Measurements from ENCODE around the gene TMEM192.
"Not testable (repeated sequence)": the region's sequence is repeated elsewhere in the genome, so short reads cannot be mapped to it uniquely, and the experiment has no call there.

The TMEM192 gene

GRCh38 chr4:165112368-165113121 is at the start of gene TMEM192:
Gene TMEM192, minus strand, starts transcription at chr4:165112860. Its CDS starts 87 bp downstream, at chr4:165112773.
- intact Hi-C loops (cut with micrococcal nuclease), result loop anchor here (1.0 to 5.0 kb wide), 4 partner anchors 18 to 1945 kb away; partner anchors contain the start of genes MSMO1 and NAF1
- H3K27ac Mint-ChIP-seq, result peak within 1 kb of the TSS; percentile 95
- H3K36me3 Mint-ChIP-seq (ENCODE audit: low read depth), result peaks cover 24% of the 10 kb centered on the region
- peak within 1 kb of the TSS; percentile 99 for H3K4me3 Mint-ChIP-seq
- peaks cover 8% of the 10 kb centered on the region for H3K4me1 Mint-ChIP-seq (ENCODE audit: low read depth)
- H3K9me3 Mint-ChIP-seq, result no peaks in the 10 kb centered on the region
- H3K27me3 Mint-ChIP-seq, result peaks cover 13% of the 10 kb centered on the region

- no peaks in the 10 kb centered on the region for H3K4me1 Mint-ChIP-seq (ENCODE audit: low read depth)
- no peak overlapping the region for H3K4me3 Mint-ChIP-seq
- peaks cover 16% of the 10 kb centered on the region for H3K9me3 Mint-ChIP-seq
- no peaks in the 10 kb centered on the region for H3K36me3 Mint-ChIP-seq (ENCODE audit: low read depth)
- H3K27ac Mint-ChIP-seq, result no peak overlapping the region
- intact Hi-C loops (cut with micrococcal nuclease), result no loop called here
- H3K27me3 Mint-ChIP-seq, result no peaks in the 10 kb centered on the region
Measured at GRCh38 chr4:165158762-165159161, 46.1 kb upstream of the TMEM192 start.

- Mint-ChIP-seq H3K27me3 (no peaks in the 10 kb centered on the region), H3K27ac (no peak overlapping the region), H3K4me3 (no peak overlapping the region), H3K4me1 (ENCODE audit: low read depth) (no peaks in the 10 kb centered on the region), H3K36me3 (ENCODE audit: low read depth) (no peaks in the 10 kb centered on the region), H3K9me3 (peaks cover 16% of the 10 kb centered on the region)
- intact Hi-C loops (cut with micrococcal nuclease), result no loop called here
Measured at GRCh38 chr4:165156906-165157305, 44.2 kb upstream of the TMEM192 start.

- Mint-ChIP-seq H3K9me3 (peaks cover 16% of the 10 kb centered on the region), H3K4me3 (no peak overlapping the region), H3K27me3 (no peaks in the 10 kb centered on the region), H3K4me1 (ENCODE audit: low read depth) (no peaks in the 10 kb centered on the region), H3K36me3 (ENCODE audit: low read depth) (no peaks in the 10 kb centered on the region), H3K27ac (no peak overlapping the region)
- intact Hi-C loops (cut with micrococcal nuclease), result no loop called here
Measured at GRCh38 chr4:165154482-165154881, 41.8 kb upstream of the TMEM192 start.

GRCh38 chr4:165152527-165152926 is 39.9 kb upstream of the TMEM192 start:
- Mint-ChIP-seq H3K36me3 (ENCODE audit: low read depth) (no peaks in the 10 kb centered on the region), H3K4me1 (ENCODE audit: low read depth) (no peaks in the 10 kb centered on the region), H3K27me3 (no peaks in the 10 kb centered on the region), H3K9me3 (peaks cover 12% of the 10 kb centered on the region), H3K4me3 (no peak overlapping the region), H3K27ac (no peak overlapping the region)
- intact Hi-C loops (cut with micrococcal nuclease), result no loop called here

GRCh38 chr4:165151734-165152133 is 39.1 kb upstream of the TMEM192 start:
- no peak overlapping the region for H3K27ac Mint-ChIP-seq
- peaks cover 4% of the 10 kb centered on the region for H3K9me3 Mint-ChIP-seq
- H3K4me3 Mint-ChIP-seq, result no peak overlapping the region
- H3K27me3 Mint-ChIP-seq, result no peaks in the 10 kb centered on the region
- no peaks in the 10 kb centered on the region for H3K36me3 Mint-ChIP-seq (ENCODE audit: low read depth)
- intact Hi-C loops (cut with micrococcal nuclease), result no loop called here
- H3K4me1 Mint-ChIP-seq (ENCODE audit: low read depth), result no peaks in the 10 kb centered on the region

- Mint-ChIP-seq H3K36me3 (ENCODE audit: low read depth) (no peaks in the 10 kb centered on the region), H3K4me1 (ENCODE audit: low read depth) (no peaks in the 10 kb centered on the region), H3K27me3 (no peaks in the 10 kb centered on the region), H3K27ac (no peak overlapping the region), H3K9me3 (no peaks in the 10 kb centered on the region), H3K4me3 (no peak overlapping the region)
- intact Hi-C loops (cut with micrococcal nuclease), result no loop called here
Measured at GRCh38 chr4:165150545-165150944, 37.9 kb upstream of the TMEM192 start.

GRCh38 chr4:165138843-165139242 is 26.2 kb upstream of the TMEM192 start:
- no peak overlapping the region for H3K27ac Mint-ChIP-seq
- intact Hi-C loops (cut with micrococcal nuclease), result no loop called here
- no peaks in the 10 kb centered on the region for H3K36me3 Mint-ChIP-seq (ENCODE audit: low read depth)
- H3K4me3 Mint-ChIP-seq, result no peak overlapping the region
- no peaks in the 10 kb centered on the region for H3K27me3 Mint-ChIP-seq
- no peaks in the 10 kb centered on the region for H3K9me3 Mint-ChIP-seq
- H3K4me1 Mint-ChIP-seq (ENCODE audit: low read depth), result peaks cover 12% of the 10 kb centered on the region

GRCh38 chr4:165137205-165137604 is 24.5 kb upstream of the TMEM192 start:
- no peak overlapping the region for H3K27ac Mint-ChIP-seq
- intact Hi-C loops (cut with micrococcal nuclease), result no loop called here
- peaks cover 25% of the 10 kb centered on the region for H3K4me1 Mint-ChIP-seq (ENCODE audit: low read depth)
- no peaks in the 10 kb centered on the region for H3K9me3 Mint-ChIP-seq
- H3K4me3 Mint-ChIP-seq, result no peak overlapping the region
- no peaks in the 10 kb centered on the region for H3K36me3 Mint-ChIP-seq (ENCODE audit: low read depth)
- H3K27me3 Mint-ChIP-seq, result no peaks in the 10 kb centered on the region

- Mint-ChIP-seq H3K27me3 (no peaks in the 10 kb centered on the region), H3K4me3 (no peak overlapping the region), H3K27ac (no peak overlapping the region), H3K9me3 (no peaks in the 10 kb centered on the region), H3K36me3 (ENCODE audit: low read depth) (no peaks in the 10 kb centered on the region), H3K4me1 (ENCODE audit: low read depth) (peaks cover 25% of the 10 kb centered on the region)
- intact Hi-C loops (cut with micrococcal nuclease), result no loop called here
Measured at GRCh38 chr4:165136529-165136928, 23.9 kb upstream of the TMEM192 start.

- Mint-ChIP-seq H3K9me3 (no peaks in the 10 kb centered on the region), H3K27me3 (no peaks in the 10 kb centered on the region), H3K4me3 (no peak overlapping the region), H3K4me1 (ENCODE audit: low read depth) (peaks cover 25% of the 10 kb centered on the region), H3K36me3 (ENCODE audit: low read depth) (no peaks in the 10 kb centered on the region), H3K27ac (peak overlapping the region; percentile 10)
- intact Hi-C loops (cut with micrococcal nuclease), result loop anchor here (5.0 kb wide), 3 partner anchors 74 to 209 kb away; partner anchors contain the start of genes KLHL2 and MSMO1
Measured at GRCh38 chr4:165133150-165133549, 20.5 kb upstream of the TMEM192 start.

- intact Hi-C loops (cut with micrococcal nuclease), result loop anchor here (1.0 to 5.0 kb wide), 5 partner anchors 19 to 333 kb away; partner anchors contain the start of genes KLHL2, MSMO1 and TMEM192
- Mint-ChIP-seq H3K4me1 (ENCODE audit: low read depth) (peaks cover 25% of the 10 kb centered on the region), H3K4me3 (no peak overlapping the region), H3K9me3 (no peaks in the 10 kb centered on the region), H3K36me3 (ENCODE audit: low read depth) (no peaks in the 10 kb centered on the region), H3K27ac (no peak overlapping the region), H3K27me3 (no peaks in the 10 kb centered on the region)
Measured at GRCh38 chr4:165131247-165131832, 18.7 kb upstream of the TMEM192 start.

- Mint-ChIP-seq H3K4me3 (no peak overlapping the region), H3K36me3 (ENCODE audit: low read depth) (no peaks in the 10 kb centered on the region), H3K4me1 (ENCODE audit: low read depth) (peaks cover 23% of the 10 kb centered on the region), H3K9me3 (no peaks in the 10 kb centered on the region), H3K27ac (no peak overlapping the region), H3K27me3 (no peaks in the 10 kb centered on the region)
- intact Hi-C loops (cut with micrococcal nuclease), result loop anchor here (2.0 to 5.0 kb wide), 4 partner anchors 17 to 212 kb away; partner anchors contain the start of genes KLHL2, MSMO1 and TMEM192
Measured at GRCh38 chr4:165129924-165130323, 17.3 kb upstream of the TMEM192 start.

- H3K36me3 Mint-ChIP-seq (ENCODE audit: low read depth); H3K4me1 Mint-ChIP-seq (ENCODE audit: low read depth); intact Hi-C loops (cut with micrococcal nuclease); H3K27me3 Mint-ChIP-seq; H3K4me3 Mint-ChIP-seq; H3K9me3 Mint-ChIP-seq; H3K27ac Mint-ChIP-seq: not testable (repeated sequence)
Measured at GRCh38 chr4:165125869-165126499, 13.3 kb upstream of the TMEM192 start.

Data from dendritic cell treated with granulocyte-macrophage colony-stimulating factor and Interleukin-4, amounts not matched to agents 40 ng/mL and 50 ng/mL, for 4 days (primary cell).